ENCODE results near the gene ARHGAP23.
A peak's percentile ranks its signal among the peaks of the same experiment; 100 is the strongest.

Gene ARHGAP23

GRCh38 chr17:38428112-38428642, at the start of gene ARHGAP23:
Gene ARHGAP23 (plus strand): TSS chr17:38428464. CDS start chr17:38428486, 22 bp downstream.
- DNase-seq = peak in 11 of 14 donors; percentile 40 to 95 (median 72)

- no peak for DNase-seq
Observed at GRCh38 chr17:38379448-38379847, 48.8 kb upstream of the ARHGAP23 start.

- DNase-seq = peak in 1 of 14 donors; percentile 4
Observed at GRCh38 chr17:38395090-38395489, 33.2 kb upstream of the ARHGAP23 start.

GRCh38 chr17:38397227-38397626, 31.0 kb upstream of the ARHGAP23 start:
- no peak for DNase-seq

GRCh38 chr17:38400286-38400685, 28.0 kb upstream of the ARHGAP23 start:
- no peak for DNase-seq

- no peak for DNase-seq
Observed at GRCh38 chr17:38401459-38401858, 26.8 kb upstream of the ARHGAP23 start.

GRCh38 chr17:38402897-38403296, 25.4 kb upstream of the ARHGAP23 start:
- DNase-seq = no peak

GRCh38 chr17:38403491-38403890, 24.8 kb upstream of the ARHGAP23 start:
- DNase-seq = no peak

- DNase-seq = no peak
Observed at GRCh38 chr17:38404174-38404943, 23.9 kb upstream of the ARHGAP23 start.

- DNase-seq = no peak
Observed at GRCh38 chr17:38405654-38406053, 22.6 kb upstream of the ARHGAP23 start.

GRCh38 chr17:38410201-38410600, 18.1 kb upstream of the ARHGAP23 start:
- DNase-seq = no peak

GRCh38 chr17:38415250-38416194, 12.7 kb upstream of the ARHGAP23 start:
- peak in 1 of 14 donors; percentile 84 for DNase-seq

- DNase-seq = no peak
Observed at GRCh38 chr17:38416840-38417209, 11.4 kb upstream of the ARHGAP23 start.

GRCh38 chr17:38417210-38417951, 10.9 kb upstream of the ARHGAP23 start:
- peak in 2 of 14 donors; percentile 49 to 69 for DNase-seq

GRCh38 chr17:38418062-38418692, 10.1 kb upstream of the ARHGAP23 start:
- DNase-seq = peak in 1 of 14 donors; percentile 49

GRCh38 chr17:38418693-38419507, 9.4 kb upstream of the ARHGAP23 start:
- DNase-seq = no peak

GRCh38 chr17:38419508-38419981, 8.7 kb upstream of the ARHGAP23 start:
- no peak for DNase-seq

GRCh38 chr17:38420518-38420917, 7.7 kb upstream of the ARHGAP23 start:
- DNase-seq = peak in 1 of 14 donors; percentile 88

- DNase-seq = no peak
Observed at GRCh38 chr17:38421171-38421841, 7.0 kb upstream of the ARHGAP23 start.

Measured in C1 segment of cervical spinal cord (tissue), 14 donors.